Retinal pigment epithelial cell (primary cell): ENCODE measurements around the gene EPHX1.

ENCODE experiments used
- DNase-seq: peaks from one replicate; pipeline ENCODE4 v3.0.0-alpha.2; 2010; ENCODE audit warnings: low read depth
- H3K4me3 ChIP-seq: 2 replicates; pipeline ENCODE4 v1.5.1; 2011; ENCODE audit warnings: mild to moderate bottlenecking, low read length, control low read depth, moderate library complexity
- CTCF ChIP-seq: conservative IDR thresholded peaks from 2 replicates; pipeline ENCODE4 v1.5.1; 2011; ENCODE audit warnings: low read depth, low read length, control low read depth, inconsistent platforms

Gene EPHX1

GRCh38 chr1:225852413-225853124, 42.6 kb downstream of the EPHX1 start:
- no peak overlapping the region for H3K4me3 ChIP-seq
- no peak for TF ChIP-seq CTCF
- DNase-seq: no peak

- DNase-seq: no peak
- no peak for TF ChIP-seq CTCF
- no peak overlapping the region for H3K4me3 ChIP-seq
Measured at GRCh38 chr1:225853441-225853840, 43.5 kb downstream of the EPHX1 start.

GRCh38 chr1:225855503-225856300, 45.8 kb downstream of the EPHX1 start:
- H3K4me3 ChIP-seq: no peak overlapping the region
- DNase-seq: no peak
- no peak for TF ChIP-seq CTCF

- TF ChIP-seq CTCF: no peak
- no peak for DNase-seq
- H3K4me3 ChIP-seq: no peak overlapping the region
Measured at GRCh38 chr1:225857256-225857655, 47.3 kb downstream of the EPHX1 start.

- TF ChIP-seq CTCF: no peak
- DNase-seq: no peak
Measured at GRCh38 chr1:225859151-225859550, 49.2 kb downstream of the EPHX1 start.

GRCh38 chr1:225860107-225860506, 50.2 kb downstream of the EPHX1 start:
- H3K4me3 ChIP-seq: no peak overlapping the region
- no peak for TF ChIP-seq CTCF
- no peak for DNase-seq

More at GRCh38 chr1:225859151-225859550, 49.2 kb downstream of the EPHX1 start:
- H3K4me3 ChIP-seq: no peak overlapping the region
